Activated CD8-positive, alpha-beta memory T cell treated with anti-CD3 and anti-CD28 coated beads for 1 hour (primary cell): Measurements from ENCODE around the gene HOXA5.

Experiments
- DNase-seq, 2 donors: peaks; one replicate each; pipeline ENCODE4 v3.0.0-alpha.2; 2020; ENCODE audit warnings: low read depth in 1 of 2; ENCODE audit errors: extremely low read depth in 1 of 2

The HOXA5 gene

DNA sequence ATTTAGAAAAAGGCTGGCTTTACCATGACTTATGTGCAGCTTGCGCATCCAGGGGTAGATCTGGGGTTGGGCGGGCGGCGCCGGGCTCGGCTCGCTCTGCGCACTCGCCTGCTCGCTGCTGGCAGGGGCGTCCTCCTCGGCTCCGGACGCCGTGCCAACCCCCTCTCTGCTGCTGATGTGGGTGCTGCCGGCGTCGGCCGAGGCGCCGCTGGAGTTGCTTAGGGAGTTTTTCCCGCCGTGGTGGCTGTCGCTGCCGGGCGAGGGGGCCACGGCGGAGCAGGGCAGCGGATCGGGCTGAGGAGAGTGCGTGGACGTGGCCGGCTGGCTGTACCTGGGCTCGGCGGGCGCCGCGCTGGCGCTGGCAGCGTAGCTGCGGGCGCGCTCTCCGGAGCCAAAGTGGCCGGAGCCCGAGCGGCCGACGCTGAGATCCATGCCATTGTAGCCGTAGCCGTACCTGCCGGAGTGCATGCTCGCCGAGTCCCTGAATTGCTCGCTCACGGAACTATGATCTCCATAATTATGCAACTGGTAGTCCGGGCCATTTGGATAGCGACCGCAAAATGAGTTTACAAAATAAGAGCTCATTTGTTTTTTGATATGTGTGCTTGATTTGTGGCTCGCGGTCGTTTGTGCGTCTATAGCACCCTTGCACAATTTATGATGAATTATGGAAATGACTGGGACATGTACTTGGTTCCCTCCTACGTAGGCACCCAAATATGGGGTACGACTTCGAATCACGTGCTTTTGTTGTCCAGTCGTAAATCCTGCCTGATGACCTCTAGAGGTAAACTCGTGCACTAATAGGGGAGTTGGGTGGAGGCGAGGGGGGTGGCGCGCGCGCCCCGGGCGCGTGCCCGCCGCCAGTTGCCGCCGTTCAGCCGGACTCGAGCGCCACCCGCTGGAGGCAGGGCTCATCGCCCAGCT, at the start of gene HOXA5:
Gene HOXA5, minus strand, starts transcription at position 659 of the 927 bp plus-strand sequence. Its CDS starts 74 bp downstream, at position 585.
- no peak for DNase-seq

DNA sequence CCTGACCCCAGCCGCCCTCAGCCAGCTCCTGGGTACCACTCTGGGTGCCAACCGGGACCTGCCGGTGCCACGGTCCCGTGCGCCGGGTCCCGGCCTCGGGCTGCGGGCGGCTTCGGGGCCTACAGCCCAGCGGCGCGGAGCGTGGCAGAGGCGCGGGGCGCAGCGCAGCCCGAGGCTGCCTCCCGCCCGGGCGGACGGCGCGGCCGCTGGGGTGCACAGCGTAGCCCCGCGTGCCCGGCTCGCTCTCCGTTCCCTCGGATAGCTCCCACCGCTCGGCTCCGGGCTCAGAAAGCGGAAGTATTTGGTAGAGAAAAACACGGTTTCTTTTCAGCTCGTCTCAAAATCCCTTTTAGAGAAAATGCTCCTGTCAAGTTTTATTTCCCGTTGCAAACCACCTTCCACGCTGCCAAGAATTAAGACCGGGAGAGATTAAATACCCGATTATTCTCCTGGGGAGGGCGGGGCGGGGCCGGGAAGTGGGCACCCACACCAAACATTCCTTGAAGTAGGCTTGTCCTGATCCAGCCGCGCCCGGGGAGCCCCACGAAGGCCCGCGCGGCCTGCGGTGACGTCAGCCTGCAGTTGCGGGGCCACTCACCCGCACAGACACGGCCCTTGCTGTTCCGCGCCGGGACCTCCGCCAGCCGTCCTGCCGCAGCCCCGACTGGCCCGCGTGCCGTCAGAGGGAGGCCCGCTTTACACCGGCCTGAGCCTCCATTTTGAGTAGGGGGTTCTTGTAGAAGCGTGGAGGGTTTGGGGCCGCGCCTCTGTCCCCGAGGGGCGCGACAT, 49.3 kb upstream of the HOXA5 start:
- DNase-seq: no peak

GRCh38 chr7:27191833-27192545, 48.5 kb upstream of the HOXA5 start:
- no peak for DNase-seq

DNA sequence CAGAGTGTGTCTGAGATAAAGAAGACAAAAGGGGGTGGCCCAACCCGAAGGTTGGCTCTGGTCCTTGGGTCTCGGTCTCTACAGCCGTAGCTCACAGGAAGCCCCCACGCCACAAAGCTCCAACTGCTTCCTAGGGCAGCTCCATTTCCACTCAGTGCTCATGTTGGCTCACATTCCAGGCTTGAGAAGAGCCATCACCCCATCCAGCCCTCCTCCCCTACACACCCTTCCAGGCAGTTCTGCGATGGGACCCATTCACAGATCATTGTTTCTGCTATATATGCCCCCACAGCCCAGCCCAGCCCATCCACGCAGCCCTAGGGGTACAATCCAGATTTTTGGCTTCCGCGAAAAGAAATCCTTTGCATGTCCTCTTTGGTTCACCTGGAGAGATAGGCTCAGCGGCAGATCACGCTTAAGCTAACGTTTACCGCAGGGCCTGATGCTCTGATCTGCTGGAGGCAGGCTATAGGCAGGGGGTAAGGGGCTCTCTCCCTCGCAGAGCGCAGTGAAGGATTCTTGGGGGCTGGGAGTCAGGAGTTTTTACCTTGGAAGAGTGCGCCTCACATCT, 47.8 kb upstream of the HOXA5 start:
- no peak for DNase-seq

DNA sequence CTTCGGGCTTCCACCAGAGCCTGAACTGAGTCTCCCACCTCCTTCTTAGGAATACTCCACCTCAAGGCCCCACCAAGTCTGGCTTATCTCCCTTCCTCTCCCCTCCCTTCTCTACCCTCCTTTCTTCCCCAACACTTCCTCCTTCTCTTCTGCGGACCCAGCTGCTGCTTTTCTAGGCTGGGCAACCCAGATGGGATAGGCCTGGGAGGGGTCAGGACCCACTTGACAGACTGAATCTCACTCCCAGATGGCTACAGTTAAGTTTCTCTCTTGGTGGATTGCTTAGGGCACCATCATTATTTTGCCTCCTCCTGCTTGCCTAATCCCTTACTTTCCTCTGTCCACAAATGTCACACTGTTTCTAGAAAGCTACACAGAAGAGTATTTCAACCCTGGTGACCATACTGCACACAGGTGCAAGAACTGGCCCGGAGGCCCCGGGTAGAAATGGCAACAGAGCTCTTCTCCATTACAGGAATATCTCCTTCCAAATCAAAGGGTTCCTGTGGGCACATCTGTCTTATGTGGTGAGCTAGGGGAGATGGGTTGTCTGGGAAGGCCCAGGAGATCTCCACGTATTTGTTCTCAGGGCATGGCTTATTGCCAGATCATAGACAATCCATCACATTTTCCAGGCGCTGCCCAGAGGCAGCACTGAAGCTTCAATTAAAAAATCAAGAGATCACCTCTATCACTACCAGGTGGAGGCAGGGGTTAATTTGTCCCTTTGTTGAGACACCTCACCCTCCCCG, 46.7 kb upstream of the HOXA5 start:
- DNase-seq: no peak

DNA sequence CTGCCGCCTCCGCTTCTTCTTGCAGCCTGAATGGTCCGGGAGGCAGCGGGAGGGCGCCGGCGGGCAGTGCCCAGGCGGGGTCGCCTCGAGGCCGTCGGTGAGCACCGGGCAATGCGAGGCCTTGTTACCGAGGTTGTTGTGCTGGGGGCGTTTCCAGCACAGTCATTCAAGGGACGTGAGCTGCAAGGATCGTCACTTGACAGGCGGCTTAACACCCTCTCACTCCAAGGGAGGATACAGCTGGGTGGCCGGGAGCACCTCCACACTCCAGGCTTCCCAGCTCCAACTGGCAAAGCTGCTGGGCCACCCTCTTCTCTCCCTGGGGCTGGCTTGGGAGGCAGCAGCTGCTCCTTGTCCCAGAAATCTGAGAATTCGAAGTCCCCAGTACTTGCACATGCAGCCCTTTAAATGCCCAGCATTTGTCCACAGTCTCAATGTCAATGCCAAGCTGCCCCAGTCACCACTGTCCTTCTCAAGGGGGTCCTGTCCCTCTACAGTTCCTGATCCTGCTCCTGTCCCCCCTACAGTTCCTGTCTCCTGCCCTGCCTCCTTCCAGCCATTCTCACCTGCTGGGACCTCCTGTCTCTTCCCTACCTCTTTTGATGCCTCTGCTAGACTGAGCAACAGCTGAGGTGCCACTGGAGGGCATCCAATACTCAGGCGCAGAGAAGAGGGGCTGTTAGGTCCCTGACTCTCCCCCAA, 46.0 kb upstream of the HOXA5 start:
- DNase-seq: no peak

- DNase-seq: no peak
Measured at GRCh38 chr7:27188386-27189294, 45.2 kb upstream of the HOXA5 start.

GRCh38 chr7:27187475-27188385, 44.2 kb upstream of the HOXA5 start:
- DNase-seq: no peak

DNA sequence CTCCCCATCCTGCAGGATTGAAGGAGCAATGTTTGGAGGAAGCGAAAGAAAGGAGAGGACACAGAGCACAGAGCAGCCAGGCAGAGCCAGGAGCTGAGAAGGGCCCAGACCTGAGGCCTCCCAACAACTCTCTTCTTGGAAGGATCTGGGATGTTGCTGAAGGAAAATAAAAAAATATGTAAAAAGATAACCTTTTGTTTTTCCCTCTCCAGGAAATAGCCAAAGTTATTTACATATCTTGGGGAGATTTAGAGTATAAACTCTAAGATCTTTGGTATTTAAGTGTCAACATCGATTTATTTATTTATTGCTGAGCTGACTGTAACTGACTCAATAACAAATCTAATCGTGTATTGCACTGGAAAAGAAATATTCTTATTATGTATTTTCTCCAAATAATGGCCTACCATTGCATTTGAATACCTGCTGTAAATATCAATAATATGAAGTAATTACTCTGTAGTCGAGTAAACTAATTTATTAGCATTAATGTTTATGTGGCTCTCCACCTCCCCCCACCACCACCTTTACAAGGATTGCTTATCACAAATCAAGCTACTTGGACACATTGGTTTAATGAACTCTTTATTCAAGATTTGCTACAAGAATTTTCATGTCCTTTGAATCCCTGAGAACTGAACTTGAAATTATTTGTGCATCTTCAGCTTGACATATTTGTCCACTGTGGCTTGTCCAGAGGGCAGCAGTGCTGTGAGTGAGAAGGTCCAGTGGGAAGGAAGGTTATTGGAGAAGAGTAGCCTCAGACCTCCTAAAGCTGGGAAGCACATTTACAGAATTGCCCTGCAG, 43.4 kb upstream of the HOXA5 start:
- DNase-seq: no peak

DNA sequence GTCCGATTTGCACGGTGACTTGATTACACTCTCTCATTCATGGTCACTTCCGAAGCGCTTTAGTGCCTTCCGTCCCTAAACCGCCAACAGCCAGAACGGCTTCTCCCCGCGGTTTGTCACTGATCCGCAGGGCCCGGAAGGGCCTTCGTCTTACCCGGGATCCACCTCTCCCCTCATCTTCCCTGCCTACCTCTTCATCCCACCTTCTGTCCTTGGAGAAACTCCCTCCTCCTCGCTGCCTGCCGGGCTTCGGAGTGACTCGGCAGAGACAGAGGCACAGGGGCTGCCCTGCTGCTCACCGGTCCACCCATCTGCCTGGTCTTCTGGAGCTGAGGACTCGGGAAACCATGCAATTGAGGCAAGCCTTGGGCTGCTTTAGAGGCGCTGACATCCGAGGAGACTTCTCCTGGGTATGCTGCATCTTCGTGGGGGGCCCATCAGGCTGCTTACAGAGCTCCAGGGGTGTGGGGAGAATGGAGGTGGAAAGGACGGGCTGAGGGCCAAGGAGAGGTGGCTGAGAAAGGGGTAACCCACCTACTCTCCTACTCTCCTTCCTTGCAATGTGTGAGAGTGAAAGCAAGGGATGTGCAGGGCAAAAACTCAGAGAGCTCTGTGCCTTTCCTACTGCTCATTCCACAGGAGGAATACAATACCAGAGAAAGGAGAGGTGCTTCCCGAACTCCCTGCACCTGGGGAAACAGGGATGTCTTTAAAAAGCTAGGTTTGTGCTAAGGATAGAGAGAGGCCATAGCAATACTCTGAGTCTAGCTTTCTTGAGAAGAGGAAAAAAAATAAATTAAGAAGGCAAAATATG, 42.6 kb upstream of the HOXA5 start:
- DNase-seq: no peak

GRCh38 chr7:27185013-27185853, 41.8 kb upstream of the HOXA5 start, which contains the start of gene HOXA11:
HOXA11 (minus strand) TSS chr7:27185232; CDS start chr7:27185144, 88 bp downstream.
- no peak for DNase-seq

DNA sequence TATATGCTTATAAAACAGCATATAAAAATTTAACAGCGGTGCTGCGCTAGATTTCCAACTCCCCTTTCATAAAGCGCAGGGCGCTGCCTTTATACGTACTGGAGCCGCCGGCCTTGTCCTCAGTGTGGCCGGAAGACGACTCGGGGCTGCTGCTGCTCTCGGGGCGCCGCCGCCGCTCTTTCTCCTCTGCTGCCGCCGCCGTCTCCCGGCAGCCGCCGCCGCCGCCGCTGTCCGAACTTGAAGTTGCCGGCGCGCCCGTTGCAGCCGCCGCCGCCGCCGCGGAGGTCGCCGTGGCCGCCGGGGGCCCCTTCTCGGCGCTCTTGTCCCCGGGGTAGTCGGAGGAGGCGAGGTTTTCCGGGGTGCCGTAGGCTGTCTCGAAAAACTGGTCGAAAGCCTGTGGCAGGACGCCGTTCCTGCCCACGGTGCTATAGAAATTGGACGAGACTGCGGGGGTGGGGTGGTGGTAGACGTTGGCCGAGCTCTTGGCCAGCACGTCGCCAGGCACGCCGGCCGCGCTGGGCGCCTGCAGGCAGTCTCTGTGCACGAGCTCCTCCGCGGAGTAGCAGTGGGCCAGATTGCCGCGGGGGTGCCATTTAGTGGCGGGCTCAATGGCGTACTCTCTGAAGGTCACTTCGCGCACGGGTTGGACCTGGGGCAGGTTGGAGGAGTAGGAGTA, 41.0 kb upstream of the HOXA5 start:
- no peak for DNase-seq

DNA sequence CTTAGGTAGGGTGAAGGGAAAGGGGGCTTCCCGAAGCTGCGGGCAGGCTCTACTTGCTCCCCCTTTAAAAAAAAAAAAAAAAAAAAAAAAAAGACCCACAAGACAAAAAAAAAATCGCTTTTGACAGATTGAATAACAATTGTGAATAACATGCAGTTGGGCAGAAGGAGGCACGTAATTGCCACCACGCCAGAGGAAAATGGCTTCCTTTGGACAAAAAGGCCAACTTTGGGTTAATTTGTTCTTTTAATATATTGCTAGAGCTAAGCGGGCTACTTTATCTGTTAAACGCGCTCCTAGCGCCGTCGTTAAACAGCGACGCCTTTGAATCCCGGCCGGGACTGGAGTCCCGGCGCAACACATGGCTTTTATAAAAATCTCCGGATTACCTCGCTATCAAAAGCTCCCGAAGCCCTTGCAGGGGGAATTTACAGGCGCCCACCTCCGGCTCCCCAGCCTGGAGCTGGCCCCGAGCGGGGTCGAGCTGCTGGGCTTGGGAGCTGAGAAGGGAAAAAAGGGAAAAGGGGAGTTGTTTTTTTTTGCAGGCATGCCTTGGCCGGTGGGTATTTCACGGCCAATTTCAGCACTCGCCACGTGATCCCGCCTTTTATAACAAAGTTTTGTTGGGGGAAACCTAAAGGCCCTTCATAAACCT, 40.3 kb upstream of the HOXA5 start:
- DNase-seq: no peak
